PC-9 (cell line): ENCODE measurements around the gene PRICKLE3. TPM values are rescaled to one million over a fixed set of nuclear protein-coding genes. Genes with fewer than 3 reads are reported as not detected.

ENCODE experiments used
- BruUV-seq: library from RNA; stranded (reverse); fragments of 400-500 nt; replicated peaks from 2 replicates; lab custom pipeline; 2021; lab: Mats Ljungman, UMichigan
- CTCF ChIA-PET: fragments of 300-600 bp; sonication (Branson Sonifier 250); formaldehyde crosslinking; loops from one replicate; lab custom pipeline; 2022; ENCODE audit warnings: antibody characterized with exemption; lab: Charles Lee
- POLR2A ChIA-PET: fragments of 300-600 bp; sonication (Branson Sonifier 250); formaldehyde crosslinking; loops from one replicate; lab custom pipeline; 2022; ENCODE audit warnings: antibody characterized with exemption; ENCODE audit not compliant: unreplicated experiment; lab: Charles Lee
- DNase-seq, 2 experiments: peaks; one replicate each; pipeline versions ENCODE4 v3.0.0 to v3.0.0-alpha.2; 2015 to 2022; ENCODE audit warnings: mixed read lengths in 1 of 2
- H2AFZ ChIP-seq: fragments of 200-600 bp; sonication (generic); 2 replicates; pipeline ENCODE4 v1.8.1; 2017; ENCODE audit warnings: antibody characterized with exemption
- H3F3A ChIP-seq: fragments of 200-600 bp; sonication (generic); 2 replicates; pipeline ENCODE4 v1.8.1; 2017; ENCODE audit warnings: antibody characterized with exemption, mild to moderate bottlenecking, low read depth; ENCODE audit not compliant: insufficient read depth
- H3K27ac ChIP-seq: fragments of 200-600 bp; sonication (generic); 2 replicates; pipeline ENCODE4 v1.6.1; 2016; ENCODE audit warnings: mixed run types
- H3K27me3 ChIP-seq: fragments of 200-600 bp; sonication (generic); 2 replicates; pipeline ENCODE4 v1.6.1; 2016; ENCODE audit warnings: low read depth, mixed run types; ENCODE audit not compliant: insufficient read depth
- H3K36me3 ChIP-seq: fragments of 200-600 bp; sonication (generic); 2 replicates; pipeline ENCODE4 v1.6.1; 2016; ENCODE audit warnings: low read depth, mixed run types
- H3K4me1 ChIP-seq: fragments of 200-600 bp; sonication (generic); replicated peaks from 2 replicates; pipeline ENCODE4 v1.6.1; 2016; ENCODE audit warnings: mixed run types; ENCODE audit not compliant: insufficient read depth
- H3K4me2 ChIP-seq: fragments of 200-600 bp; sonication (generic); 2 replicates; pipeline ENCODE4 v1.6.1; 2017; ENCODE audit warnings: mixed run types
- H3K4me3 ChIP-seq: fragments of 200-600 bp; sonication (generic); 2 replicates; pipeline ENCODE4 v1.6.1; 2016; ENCODE audit warnings: mixed run types
- H3K79me2 ChIP-seq: fragments of 200-600 bp; sonication (generic); 2 replicates; pipeline ENCODE4 v1.6.1; 2017; ENCODE audit warnings: low read depth, mixed run types
- H3K9me2 ChIP-seq: fragments of 200-600 bp; sonication (generic); 2 replicates; pipeline ENCODE4 v1.8.1; 2017; ENCODE audit warnings: mild to moderate bottlenecking; ENCODE audit not compliant: insufficient read depth
- H3K9me3 ChIP-seq: fragments of 200-600 bp; sonication (generic); 2 replicates; pipeline ENCODE4 v1.8.1; 2016; ENCODE audit warnings: low read depth; ENCODE audit not compliant: insufficient read depth
- H4K20me1 ChIP-seq: fragments of 200-600 bp; sonication (generic); 2 replicates; pipeline ENCODE4 v1.8.1; 2017; ENCODE audit not compliant: insufficient read depth
- CTCF ChIP-seq: fragments of 200-600 bp; sonication (generic); conservative IDR thresholded peaks from 2 replicates; pipeline ENCODE4 v1.6.1; 2017; ENCODE audit warnings: mixed run types, antibody characterized with exemption, mild to moderate bottlenecking, moderate library complexity
- EZH2 ChIP-seq: fragments of 200-600 bp; sonication (generic); IDR thresholded peaks from 2 replicates; pipeline ENCODE4 v1.8.0; 2017; ENCODE audit warnings: antibody characterized with exemption, low read depth
- intact Hi-C: fragments of 100-400 bp; cut with micrococcal nuclease; formaldehyde crosslinking; loops from one replicate; pipeline ENCODE4 v1.10.0; 2022; ENCODE audit not compliant: unreplicated experiment
- total RNA-seq: library from RNA; stranded (reverse); gene quantifications from 2 replicates; pipeline ENCODE4 v1.2.3, GENCODE V29; 2021

PRICKLE3 gene
- total RNA-seq, 1 experiment from 2014 or later: 13.5 TPM

GRCh38 chrX:49178537-49178936 lies 7.6 kb downstream of the PRICKLE3 start:
- CTCF ChIA-PET: no interaction called here
- H3K4me1 ChIP-seq: no peaks in the 10 kb centered on the region
- no peaks in the 10 kb centered on the region for H3K9me3 ChIP-seq
- no peaks in the 10 kb centered on the region for H3K9me2 ChIP-seq
- H3F3A ChIP-seq: no peaks in the 10 kb centered on the region
- H2AFZ ChIP-seq: no peak overlapping the region
- H4K20me1 ChIP-seq: no peaks in the 10 kb centered on the region
- POLR2A ChIA-PET: no interaction called here
- H3K4me2 ChIP-seq: no peak overlapping the region
- H3K36me3 ChIP-seq: no peaks in the 10 kb centered on the region
- TF ChIP-seq EZH2: no peak
- TF ChIP-seq CTCF: no peak
- BruUV-seq: no TSS peak
- no peaks in the 10 kb centered on the region for H3K79me2 ChIP-seq
- intact Hi-C loops: no loop called here
- no peak overlapping the region for H3K4me3 ChIP-seq
- no peak for DNase-seq
- no peak overlapping the region for H3K27ac ChIP-seq
- no peaks in the 10 kb centered on the region for H3K27me3 ChIP-seq

- Histone ChIP-seq H3K36me3 (no peaks in the 10 kb centered on the region), H3K4me2 (no peak overlapping the region), H3K9me2 (no peaks in the 10 kb centered on the region), H3K4me3 (no peak overlapping the region), H3K9me3 (no peaks in the 10 kb centered on the region), H3F3A (no peaks in the 10 kb centered on the region), H3K4me1 (no peaks in the 10 kb centered on the region), H3K27me3 (no peaks in the 10 kb centered on the region), H2AFZ (no peak overlapping the region), H4K20me1 (no peaks in the 10 kb centered on the region), H3K27ac (no peak overlapping the region), H3K79me2 (no peaks in the 10 kb centered on the region)
- intact Hi-C loops: no loop called here
- BruUV-seq: no TSS peak
- DNase-seq: no peak
- TF ChIP-seq CTCF: no peak
- TF ChIP-seq EZH2: no peak
- ChIA-PET POLR2A (no interaction called here), CTCF (no interaction called here)
Measured at GRCh38 chrX:49177873-49178480, 8.2 kb downstream of the PRICKLE3 start.

GRCh38 chrX:49177338-49177833 lies 8.8 kb downstream of the PRICKLE3 start:
- no peak overlapping the region for H3K27ac ChIP-seq
- POLR2A ChIA-PET: no interaction called here
- H2AFZ ChIP-seq: no peak overlapping the region
- no peak overlapping the region for H3K4me3 ChIP-seq
- H3F3A ChIP-seq: no peaks in the 10 kb centered on the region
- no peaks in the 10 kb centered on the region for H3K36me3 ChIP-seq
- intact Hi-C loops: no loop called here
- H3K9me2 ChIP-seq: no peaks in the 10 kb centered on the region
- CTCF ChIA-PET: no interaction called here
- no peaks in the 10 kb centered on the region for H3K9me3 ChIP-seq
- H4K20me1 ChIP-seq: no peaks in the 10 kb centered on the region
- DNase-seq: no peak
- no peaks in the 10 kb centered on the region for H3K79me2 ChIP-seq
- H3K4me2 ChIP-seq: no peak overlapping the region
- TF ChIP-seq EZH2 (no peak), CTCF (no peak)
- no TSS peak for BruUV-seq
- no peaks in the 10 kb centered on the region for H3K4me1 ChIP-seq
- H3K27me3 ChIP-seq: no peaks in the 10 kb centered on the region
